HepG2 (cell line): ENCODE measurements around the gene SMAP1. TPM values are rescaled to one million over a fixed set of nuclear protein-coding genes. Genes with fewer than 3 reads are reported as not detected.

Experiments
- ATAC-seq: fragments of 200-7000 bp; cut with Tn5 transposase; 3 replicates; pipeline ENCODE4 v1.9.1; 2020; ENCODE audit warnings: mild to moderate bottlenecking, moderate library complexity
- BruUV-seq: library from RNA; stranded (reverse); fragments of 400-500 nt; replicated peaks from 2 replicates; lab custom pipeline; 2021; lab: Mats Ljungman, UMichigan
- CTCF ChIA-PET: fragments of 300-600 bp; formaldehyde crosslinking; extraction: SDS; loops from one replicate; lab custom pipeline; 2021; ENCODE audit warnings: low total read pairs, inconsistent platforms, low intra/inter-chr PET ratio; lab: Yijun Ruan, JAX
- POLR2A ChIA-PET: fragments of 350-600 bp; sonication (Branson Sonifier 250); formaldehyde crosslinking; loops from one replicate; lab custom pipeline; 2020; ENCODE audit warnings: antibody characterized with exemption, inconsistent platforms; lab: Yijun Ruan, JAX
- DNase-seq: peaks from one replicate; pipeline ENCODE4 v3.0.0-alpha.2; 2015; ENCODE audit warnings: low spot score
- FAIRE-seq: peaks from 3 replicates; lab custom pipeline; 2011; peaks lifted over from hg19 to GRCh38; lab: Jason Lieb, UNC
- H2AFZ ChIP-seq: one replicate; pipeline ENCODE4 v1.6.1; 2011; ENCODE audit warnings: low read length, inconsistent platforms
- H3K27ac ChIP-seq: fragments of 300-600 bp; 3 replicates; pipeline ENCODE4 v1.8.0; 2011; ENCODE audit warnings: mixed run types, mild to moderate bottlenecking, mixed read lengths, low read length, inconsistent platforms; ENCODE audit not compliant: insufficient read depth; ENCODE audit errors: extremely low read length
- H3K27me3 ChIP-seq, 2 experiments: fragments of 200-600 bp in 1 of 2; 2 replicates in 1 of 2; 3 replicates in 1 of 2; pipeline versions ENCODE4 v1.6.0 to v1.8.0; 2011; ENCODE audit warnings: low read length in 2 of 2, mild to moderate bottlenecking in 2 of 2, moderate library complexity in 2 of 2, inconsistent platforms in 1 of 2; ENCODE audit not compliant: insufficient read depth in 2 of 2, control insufficient read depth in 1 of 2
- H3K36me3 ChIP-seq, 2 experiments: fragments of 200-600 bp in 1 of 2; replicated peaks in 1 of 2; 2 replicates in 1 of 2; 3 replicates in 1 of 2; pipeline versions ENCODE4 v1.5.1 to v1.8.0; 2011; ENCODE audit warnings: low read length in 2 of 2, inconsistent platforms in 1 of 2; ENCODE audit not compliant: insufficient read depth in 2 of 2, control insufficient read depth in 1 of 2
- H3K4me1 ChIP-seq: 2 replicates; pipeline ENCODE4 v1.5.1; 2012; ENCODE audit warnings: low read length, inconsistent platforms; ENCODE audit not compliant: insufficient read depth
- H3K4me2 ChIP-seq: 2 replicates; pipeline ENCODE4 v1.6.0; 2011; ENCODE audit warnings: low read depth, low read length, inconsistent platforms
- H3K4me3 ChIP-seq, 3 experiments: fragments of 200-600 bp in 1 of 3; sonication (generic), shearing (Covaris generic) in 1 of 3; replicated peaks in 1 of 3; 2 replicates each; pipeline ENCODE4 v1.5.1; 2011 to 2016; ENCODE audit warnings: low read length in 3 of 3, inconsistent platforms in 2 of 3, low read depth in 2 of 3, mild to moderate bottlenecking in 2 of 3, control low read depth in 1 of 3, mixed read lengths in 1 of 3; ENCODE audit not compliant: insufficient read depth in 1 of 3
- H3K79me2 ChIP-seq: one replicate; pipeline ENCODE4 v1.6.1; 2011; ENCODE audit warnings: low read length, inconsistent platforms; ENCODE audit not compliant: insufficient read depth
- H3K9ac ChIP-seq: 2 replicates; pipeline ENCODE4 v1.6.0; 2011; ENCODE audit warnings: mild to moderate bottlenecking, low read depth, low read length, inconsistent platforms; ENCODE audit not compliant: insufficient read depth
- H3K9me3 ChIP-seq: 2 replicates; pipeline ENCODE4 v1.5.1; 2012; ENCODE audit warnings: mild to moderate bottlenecking, low read length
- H4K20me1 ChIP-seq: 2 replicates; pipeline ENCODE4 v1.6.0; 2011; ENCODE audit warnings: inconsistent platforms, mild to moderate bottlenecking, low read length, moderate library complexity; ENCODE audit not compliant: insufficient read depth
- ELF1 ChIP-seq: sonication (generic); formaldehyde crosslinking; IDR thresholded peaks from 2 replicates; pipeline ENCODE4 v1.4.0; 2020; ENCODE audit warnings: missing genetic modification reagents
- ESRRA ChIP-seq: sonication (generic); formaldehyde crosslinking; IDR thresholded peaks from 2 replicates; pipeline ENCODE4 v1.5.1; 2020; ENCODE audit warnings: mild to moderate bottlenecking, low read depth, missing genetic modification reagents
- HNF4A ChIP-seq: sonication (generic); formaldehyde crosslinking; IDR thresholded peaks from 2 replicates; pipeline ENCODE4 v1.4.0; 2020; ENCODE audit warnings: missing genetic modification reagents
- JUN ChIP-seq: sonication (generic); formaldehyde crosslinking; IDR thresholded peaks from 2 replicates; pipeline ENCODE4 v1.4.0; 2020; ENCODE audit warnings: mild to moderate bottlenecking, missing genetic modification reagents
- KLF6 ChIP-seq: IDR thresholded peaks from 2 replicates; pipeline ENCODE4 v1.8.0; 2016; ENCODE audit warnings: missing biosample characterization, missing genetic modification reagents
- MAF1 ChIP-seq: sonication (generic); formaldehyde crosslinking; IDR thresholded peaks from 2 replicates; pipeline ENCODE4 v1.5.0; 2020; ENCODE audit warnings: missing genetic modification reagents, borderline replicate concordance
- POLR2G ChIP-seq: fragments of 200-400 bp; formaldehyde crosslinking; IDR thresholded peaks from 2 replicates; pipeline ENCODE4 v1.6.1; 2018; ENCODE audit warnings: mild to moderate bottlenecking, low read depth, low read length, moderate library complexity
- SMAD1 ChIP-seq: sonication (generic); formaldehyde crosslinking; IDR thresholded peaks from 2 replicates; pipeline ENCODE4 v1.4.0; 2020; ENCODE audit warnings: missing genetic modification reagents, low read depth, mild to moderate bottlenecking, borderline replicate concordance
- TRIM24 ChIP-seq: sonication (generic); formaldehyde crosslinking; IDR thresholded peaks from 2 replicates; pipeline ENCODE4 v1.8.0; 2022; ENCODE audit warnings: mild to moderate bottlenecking, missing genetic modification reagents
- ZNF205 ChIP-seq: IDR thresholded peaks from 2 replicates; pipeline ENCODE4 v1.6.1; 2018; ENCODE audit warnings: missing biosample characterization, missing genetic modification reagents
- ZNF251 ChIP-seq: sonication (generic); formaldehyde crosslinking; IDR thresholded peaks from 2 replicates; pipeline ENCODE4 v1.9.0; 2021; ENCODE audit warnings: mild to moderate bottlenecking, missing genetic modification reagents
- ZSCAN21 ChIP-seq: sonication (generic); formaldehyde crosslinking; IDR thresholded peaks from 2 replicates; pipeline ENCODE4 v1.8.0; 2022; ENCODE audit warnings: mild to moderate bottlenecking, missing genetic modification reagents, moderate library complexity, borderline replicate concordance
- WGBS: methylation state at CpG from one replicate; pipeline ENCODE4 v1.1.6; 2017; ENCODE audit warnings: low lambda C conversion rate; 5-methylcytosine and 5-hydroxymethylcytosine counted together
- in situ Hi-C: cut with HindIII; loops from 2 replicates; pipeline ENCODE4 v1.10.0; 2017; ENCODE audit warnings: low pct_unique_long_range_greater_than_20kb; ENCODE audit not compliant: extremely low pct_ligation_motif_present
- intact Hi-C: fragments of 100-400 bp; cut with micrococcal nuclease; formaldehyde crosslinking; loops from one replicate; pipeline ENCODE4 v1.10.0; 2022; ENCODE audit not compliant: unreplicated experiment
- polyA plus RNA-seq, 8 experiments: library from polyadenylated mRNA; depleted of rRNA in 3 of 8; stranded (reverse) in 7 of 8; unstranded in 1 of 8; fragments of >200 nt; fragmentation: Illumina TruSeq in 4 of 8; extraction: Trizol in 4 of 8; gene quantifications; 2 replicates each; pipeline versions ENCODE4 v1.2.1 to v1.2.3, GENCODE V29; 2011 to 2016; ENCODE audit warnings: low read depth in 4 of 8, missing spikeins in 1 of 8, mixed read lengths in 1 of 8; ENCODE audit not compliant: insufficient read depth in 1 of 8
- total RNA-seq, 5 experiments: library from RNA; depleted of rRNA; stranded (reverse); fragments of >200 nt; fragmentation: Illumina TruSeq; extraction: Trizol; gene quantifications; 2 replicates each; pipeline ENCODE4 v1.2.3, GENCODE V29; 2016; ENCODE audit warnings: low read depth in 1 of 5

Gene SMAP1
- total and polyA plus RNA-seq, 2 of the 13 experiments (the other 11 are each of a cell fraction or from before 2014, with no cell fraction given) = 13.4 to 17.8 TPM

DNA sequence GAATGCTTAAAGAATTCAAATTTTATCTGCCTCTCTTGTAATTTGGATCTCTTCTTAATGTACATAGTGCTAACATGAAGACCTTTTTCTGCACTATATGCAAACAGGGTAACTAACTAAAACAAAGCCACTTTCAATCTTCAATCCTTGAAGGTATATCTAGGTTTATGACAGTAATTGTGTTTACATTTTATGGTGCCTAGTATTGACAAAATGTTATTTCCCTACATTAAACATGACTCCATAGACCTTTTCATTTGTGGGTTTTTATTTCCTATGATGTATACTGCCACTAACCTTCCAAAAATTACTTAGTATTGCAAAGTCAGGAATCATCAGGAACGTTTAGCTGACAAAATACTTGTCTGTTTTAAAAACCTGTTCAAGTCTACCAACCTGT is 193.2 kb downstream of the SMAP1 start:
- in situ Hi-C loops (no loop called here), intact Hi-C loops (no loop called here)
- no TSS peak for BruUV-seq
- WGBS = 90% methylated on average over 1 of the region's 1 CpG
- peaks cover 3 to 24% of the 10 kb centered on the region in 2 experiments; a peak in 3 of 5 replicates for H3K36me3 ChIP-seq
- DNase-seq (no peak), ATAC-seq (no peak), FAIRE-seq (no peak)
- no peak overlapping the region for H3K4me2 ChIP-seq
- CTCF ChIA-PET = no interaction called here
- no peaks in the 10 kb centered on the region for H3K79me2 ChIP-seq
- H3K9ac ChIP-seq = no peak overlapping the region
- peaks cover 2% of the 10 kb centered on the region; the same call in 1 of the 2 replicates for H4K20me1 ChIP-seq
- H3K9me3 ChIP-seq = no peaks in the 10 kb centered on the region
- no peak overlapping the region for H3K4me3 ChIP-seq
- H3K27me3 ChIP-seq = no peaks in the 10 kb centered on the region
- H3K27ac ChIP-seq = no peak overlapping the region
- no peak overlapping the region for H2AFZ ChIP-seq
- no peak for TF ChIP-seq ELF1 (CRISPR knock-in tag)
- no peak for TF ChIP-seq ZNF251 (CRISPR knock-in tag)
- no peak for TF ChIP-seq SMAD1 (CRISPR knock-in tag)
- no peak for TF ChIP-seq ESRRA (CRISPR knock-in tag)
- no peak for TF ChIP-seq ZSCAN21
- TF ChIP-seq TRIM24 (CRISPR knock-in tag) = no peak
- no peak for TF ChIP-seq MAF1 (CRISPR knock-in tag)
- no peak for TF ChIP-seq ZNF205 (CRISPR knock-in tag)
- no peak for TF ChIP-seq HNF4A (CRISPR knock-in tag)
- TF ChIP-seq POLR2G = no peak
- TF ChIP-seq JUN (CRISPR knock-in tag) = no peak
- no peak for TF ChIP-seq KLF6 (CRISPR knock-in tag)
- TF ChIP-seq, all 625 proteins: peak for 0
- H3K4me1 ChIP-seq = no peaks in the 10 kb centered on the region
- POLR2A ChIA-PET = no interaction called here
